DND-41 (cell line): ENCODE data around the gene TAS2R20.

Source experiments
- ATAC-seq: fragments of 200-7000 bp; cut with Tn5 transposase; 3 replicates; pipeline ENCODE4 v1.9.1; 2021; ENCODE audit warnings: low read depth; ENCODE audit not compliant: insufficient read depth
- DNase-seq: peaks from one replicate; pipeline ENCODE4 v3.0.0-alpha.2; 2020
- H2AFZ ChIP-seq: 2 replicates; pipeline ENCODE4 v1.6.0; 2012; ENCODE audit warnings: low read depth, low read length
- H3K27ac ChIP-seq: 2 replicates; pipeline ENCODE4 v1.5.1; 2012; ENCODE audit warnings: low read length, inconsistent platforms
- H3K27me3 ChIP-seq: fragments of 200-600 bp; sonication (generic); 2 replicates; pipeline ENCODE4 v1.6.0; 2012; ENCODE audit warnings: low read length, mild to moderate bottlenecking, inconsistent platforms; ENCODE audit not compliant: insufficient read depth, poor library complexity
- H3K36me3 ChIP-seq: 2 replicates; pipeline ENCODE4 v1.5.1; 2012; ENCODE audit warnings: low read length, inconsistent platforms; ENCODE audit not compliant: insufficient read depth
- H3K4me1 ChIP-seq: 2 replicates; pipeline ENCODE4 v1.5.1; 2012; ENCODE audit warnings: mild to moderate bottlenecking, low read length; ENCODE audit not compliant: insufficient read depth
- H3K4me2 ChIP-seq: 2 replicates; pipeline ENCODE4 v1.6.0; 2012; ENCODE audit warnings: mild to moderate bottlenecking, moderate library complexity, low read length, inconsistent platforms; ENCODE audit not compliant: insufficient read depth
- H3K4me3 ChIP-seq, 2 experiments: fragments of 200-600 bp in 1 of 2; shearing (Covaris generic) in 1 of 2; 2 replicates each; pipeline ENCODE4 v1.5.1; 2012 to 2016; ENCODE audit warnings: inconsistent platforms in 2 of 2, low read length in 2 of 2, mild to moderate bottlenecking in 2 of 2, low read depth in 1 of 2, moderate library complexity in 1 of 2
- H3K79me2 ChIP-seq: 2 replicates; pipeline ENCODE4 v1.6.0; 2012; ENCODE audit warnings: low read length, inconsistent platforms; ENCODE audit not compliant: insufficient read depth
- H3K9ac ChIP-seq: 2 replicates; pipeline ENCODE4 v1.6.0; 2012; ENCODE audit warnings: low read depth, mild to moderate bottlenecking, inconsistent platforms, low read length, moderate library complexity
- H3K9me3 ChIP-seq: 2 replicates; pipeline ENCODE4 v1.5.1; 2012; ENCODE audit warnings: low read length, moderate library complexity, mild to moderate bottlenecking, inconsistent platforms; ENCODE audit not compliant: insufficient read depth, severe bottlenecking
- H4K20me1 ChIP-seq: 2 replicates; pipeline ENCODE4 v1.6.0; 2012; ENCODE audit warnings: low read length; ENCODE audit not compliant: insufficient read depth
- CTCF ChIP-seq: IDR thresholded peaks from 2 replicates; pipeline ENCODE4 v1.5.1; 2012; ENCODE audit warnings: borderline replicate concordance, low read length, moderate library complexity, mild to moderate bottlenecking; ENCODE audit not compliant: poor library complexity, severe bottlenecking; ENCODE audit errors: extremely low read depth
- EZH2 ChIP-seq: IDR thresholded peaks from 3 replicates; pipeline ENCODE4 v1.6.1; 2012; ENCODE audit warnings: borderline replicate concordance, low read depth, mild to moderate bottlenecking, moderate library complexity, low read length, inconsistent platforms; ENCODE audit not compliant: severe bottlenecking

The TAS2R20 gene

GRCh38 chr12:11031307-11031706 is 33.2 kb upstream of the TAS2R20 start, which contains the start of gene TAS2R31:
Gene TAS2R31 (minus strand): TSS chr12:11031407. CDS start chr12:11031335, 72 bp downstream.
- no peak for ATAC-seq
- TF ChIP-seq EZH2, result no peak
- TF ChIP-seq CTCF, result no peak
- H3K36me3 ChIP-seq, result peaks cover 16% of the 10 kb centered on the region
- no peak for DNase-seq
- H2AFZ ChIP-seq, result no peak within 1 kb of the TSS
- peaks cover 5% of the 10 kb centered on the region; the same call in 1 of the 2 replicates for H3K79me2 ChIP-seq
- no peak within 1 kb of the TSS for H3K4me3 ChIP-seq
- peaks cover 6% of the 10 kb centered on the region for H3K9me3 ChIP-seq
- no peaks in the 10 kb centered on the region for H4K20me1 ChIP-seq
- no peak within 1 kb of the TSS for H3K4me2 ChIP-seq
- H3K9ac ChIP-seq, result no peak within 1 kb of the TSS
- H3K27me3 ChIP-seq, result no peaks in the 10 kb centered on the region
- no peak within 1 kb of the TSS for H3K27ac ChIP-seq
- H3K4me1 ChIP-seq, result no peaks in the 10 kb centered on the region

GRCh38 chr12:11026118-11026517 is 28.0 kb upstream of the TAS2R20 start:
- no peaks in the 10 kb centered on the region for H3K4me1 ChIP-seq
- no peak overlapping the region for H2AFZ ChIP-seq
- H3K36me3 ChIP-seq, result peaks cover 24% of the 10 kb centered on the region
- H3K27ac ChIP-seq, result no peak overlapping the region
- DNase-seq (no peak), ATAC-seq (no peak)
- H4K20me1 ChIP-seq, result no peaks in the 10 kb centered on the region
- no peak overlapping the region for H3K4me3 ChIP-seq
- no peak overlapping the region for H3K9ac ChIP-seq
- peaks cover 11% of the 10 kb centered on the region for H3K9me3 ChIP-seq
- TF ChIP-seq CTCF, result no peak
- TF ChIP-seq EZH2, result no peak
- no peaks in the 10 kb centered on the region for H3K27me3 ChIP-seq
- H3K79me2 ChIP-seq, result peaks cover 8% of the 10 kb centered on the region; the same call in 1 of the 2 replicates
- H3K4me2 ChIP-seq, result no peak overlapping the region

GRCh38 chr12:11023387-11023786 is 25.3 kb upstream of the TAS2R20 start:
- H3K27ac ChIP-seq, result no peak overlapping the region
- no peaks in the 10 kb centered on the region for H4K20me1 ChIP-seq
- no peak for TF ChIP-seq CTCF
- no peak for TF ChIP-seq EZH2
- H2AFZ ChIP-seq, result no peak overlapping the region
- H3K9me3 ChIP-seq, result peaks cover 11% of the 10 kb centered on the region
- no peak for ATAC-seq
- H3K9ac ChIP-seq, result no peak overlapping the region
- H3K4me3 ChIP-seq, result no peak overlapping the region
- DNase-seq, result no peak
- H3K4me2 ChIP-seq, result no peak overlapping the region
- 0 out of 2 replicates have a peak, but pooled peaks cover 3% of the 10 kb centered on the region for H3K79me2 ChIP-seq
- H3K27me3 ChIP-seq, result no peaks in the 10 kb centered on the region
- peaks cover 23% of the 10 kb centered on the region for H3K36me3 ChIP-seq
- H3K4me1 ChIP-seq, result no peaks in the 10 kb centered on the region
